SK-N-SH (cell line): ENCODE measurements around the gene ZIC2. TPM values are rescaled to one million over a fixed set of nuclear protein-coding genes. Genes with fewer than 3 reads are reported as not detected.

ENCODE experiments used
- CTCF ChIA-PET: fragments of 300-600, 350-600 bp; formaldehyde crosslinking; extraction: SDS; loops from one replicate; lab custom pipeline; 2021; lab: Yijun Ruan, JAX
- POLR2A ChIA-PET: fragments of 350-600 bp; sonication (Branson Sonifier 250); formaldehyde crosslinking; extraction: SDS; loops from one replicate; lab custom pipeline; 2020; ENCODE audit warnings: antibody characterized with exemption, inconsistent platforms; lab: Yijun Ruan, JAX
- DNase-seq: peaks from one replicate; pipeline ENCODE4 v3.0.0; 2012
- H2AFZ ChIP-seq: fragments of 200-600 bp; sonication (generic); 2 replicates; pipeline ENCODE4 v1.8.1; 2016; ENCODE audit warnings: antibody characterized with exemption, mild to moderate bottlenecking, low read depth
- H3F3A ChIP-seq: fragments of 200-600 bp; sonication (generic); replicated peaks from 2 replicates; pipeline ENCODE3; 2016; ENCODE audit warnings: antibody characterized with exemption, mild to moderate bottlenecking; ENCODE audit not compliant: insufficient read depth
- H3K27ac ChIP-seq, 2 experiments: fragments of 200-500 bp in 1 of 2; fragments of 200-600 bp in 1 of 2; sonication (Bioruptor generic) in 1 of 2; sonication (generic), shearing (Covaris generic) in 1 of 2; 2 replicates each; pipeline versions ENCODE4 v1.5.1 to v1.6.1; 2014 to 2016; ENCODE audit warnings: low read depth in 2 of 2, inconsistent platforms in 1 of 2, low read length in 1 of 2, mild to moderate bottlenecking in 1 of 2, mixed read lengths in 1 of 2
- H3K27me3 ChIP-seq: fragments of 200-600 bp; sonication (generic), shearing (Covaris generic); 2 replicates; pipeline ENCODE4 v1.6.1; 2016; ENCODE audit warnings: mixed run types; ENCODE audit not compliant: insufficient read depth
- H3K36me3 ChIP-seq, 2 experiments: fragments of 200-500 bp in 1 of 2; fragments of 200-600 bp in 1 of 2; sonication (Bioruptor generic) in 1 of 2; sonication (generic) in 1 of 2; replicated peaks in 1 of 2; 2 replicates each; pipeline versions ENCODE3 to v1.5.1; 2014 to 2016; ENCODE audit warnings: low read length in 1 of 2, mild to moderate bottlenecking in 1 of 2; ENCODE audit not compliant: insufficient read depth in 2 of 2, control insufficient read depth in 1 of 2
- H3K4me1 ChIP-seq, 2 experiments: fragments of 200-500 bp in 1 of 2; fragments of 200-600 bp in 1 of 2; sonication (Bioruptor generic) in 1 of 2; sonication (generic), shearing (Covaris generic) in 1 of 2; 2 replicates each; pipeline versions ENCODE4 v1.5.1 to v1.6.1; 2014 to 2016; ENCODE audit warnings: low read depth in 1 of 2, low read length in 1 of 2, mixed run types in 1 of 2; ENCODE audit not compliant: insufficient read depth in 2 of 2, control insufficient read depth in 1 of 2
- H3K4me2 ChIP-seq: fragments of 200-600 bp; sonication (generic), shearing (Covaris generic); 2 replicates; pipeline ENCODE4 v1.6.1; 2017; ENCODE audit warnings: mixed run types
- H3K4me3 ChIP-seq, 2 experiments: fragments of 200-500 bp in 1 of 2; fragments of 200-600 bp in 1 of 2; sonication (Bioruptor generic) in 1 of 2; sonication (generic), shearing (Covaris generic) in 1 of 2; 2 replicates each; pipeline versions ENCODE4 v1.5.1 to v1.8.1; 2014 to 2016; ENCODE audit warnings: low read depth in 2 of 2, inconsistent platforms in 1 of 2, low read length in 1 of 2, mild to moderate bottlenecking in 1 of 2, mixed read lengths in 1 of 2, moderate library complexity in 1 of 2
- H3K79me2 ChIP-seq: fragments of 200-600 bp; sonication (generic); 2 replicates; pipeline ENCODE4 v1.8.1; 2017; ENCODE audit warnings: mild to moderate bottlenecking; ENCODE audit not compliant: insufficient read depth
- H3K9ac ChIP-seq: fragments of 200-600 bp; sonication (generic); 2 replicates; pipeline ENCODE4 v1.6.1; 2017; ENCODE audit warnings: mixed run types
- H3K9me2 ChIP-seq: fragments of 200-600 bp; sonication (generic); 2 replicates; pipeline ENCODE4 v1.6.1; 2017; ENCODE audit warnings: mixed run types
- H3K9me3 ChIP-seq: fragments of 200-600 bp; sonication (generic); 2 replicates; pipeline ENCODE4 v1.6.1; 2017; ENCODE audit warnings: mixed run types, mild to moderate bottlenecking, moderate library complexity
- H4K20me1 ChIP-seq: fragments of 200-600 bp; sonication (generic); 2 replicates; pipeline ENCODE4 v1.6.1; 2017; ENCODE audit warnings: mild to moderate bottlenecking, mixed run types; ENCODE audit not compliant: insufficient read depth
- MEF2A ChIP-seq: IDR thresholded peaks from 2 replicates; pipeline ENCODE4 v1.4.0; 2012; ENCODE audit warnings: low read depth, borderline replicate concordance
- POLR2AphosphoS5 ChIP-seq: IDR thresholded peaks from 2 replicates; pipeline ENCODE4 v1.6.1; 2012; ENCODE audit warnings: low read depth, low read length
- RAD21 ChIP-seq: IDR thresholded peaks from 2 replicates; pipeline ENCODE4 v1.6.1; 2012; ENCODE audit warnings: mild to moderate bottlenecking, low read length
- REST ChIP-seq: IDR thresholded peaks from 2 replicates; pipeline ENCODE4 v1.6.1; 2012; ENCODE audit warnings: mild to moderate bottlenecking, low read depth, low read length, moderate library complexity
- USF1 ChIP-seq: IDR thresholded peaks from 2 replicates; pipeline ENCODE4 v1.4.0; 2012; ENCODE audit warnings: low read depth, borderline replicate concordance
- USF2 ChIP-seq: fragments of 150-350 bp; IDR thresholded peaks from 2 replicates; pipeline ENCODE4 v1.6.1; 2017; ENCODE audit warnings: antibody characterized with exemption, low read length, low read depth, borderline replicate concordance
- WGBS: methylation state at CpG from one replicate; pipeline ENCODE4 v1.1.6; 2017; ENCODE audit warnings: low lambda C conversion rate; 5-methylcytosine and 5-hydroxymethylcytosine counted together
- polyA plus RNA-seq, 3 experiments: library from polyadenylated mRNA; depleted of rRNA; stranded (reverse); fragments of >200 nt; gene quantifications; 2 replicates each; pipeline ENCODE4 v1.2.3, GENCODE V29; 2012

Gene ZIC2
- polyA plus RNA-seq, 1 of the 3 experiments (the other 2 are of a cell fraction): not detected

GRCh38 chr13:99995104-99995588, 13.6 kb downstream of the ZIC2 start:
- ChIA-PET CTCF (interaction anchor here (1.9 kb wide), 1 partner anchor 28 kb away, joined by 4 read pairs; no protein-coding TSS in a partner anchor), POLR2A (no interaction called here)
- no peak overlapping the region for H3K27ac ChIP-seq
- H2AFZ ChIP-seq: no peak overlapping the region
- no peak overlapping the region for H3K4me3 ChIP-seq
- H3K4me1 ChIP-seq: no peaks in the 10 kb centered on the region
- peaks cover 4% of the 10 kb centered on the region for H3F3A ChIP-seq
- no peaks in the 10 kb centered on the region for H3K9me2 ChIP-seq
- H3K9ac ChIP-seq: no peak overlapping the region
- H3K9me3 ChIP-seq: no peaks in the 10 kb centered on the region
- WGBS: 7% methylated on average over 3 of the region's 3 CpGs
- DNase-seq: no peak
- no peaks in the 10 kb centered on the region for H3K36me3 ChIP-seq
- H4K20me1 ChIP-seq: peaks cover under 1% of the 10 kb centered on the region; the same call in 1 of the 2 replicates
- H3K79me2 ChIP-seq: no peaks in the 10 kb centered on the region
- peaks cover 95% of the 10 kb centered on the region for H3K27me3 ChIP-seq
- H3K4me2 ChIP-seq: no peak overlapping the region
- TF ChIP-seq REST (no peak), RAD21 (no peak)

GRCh38 chr13:99995589-99996380, 14.2 kb downstream of the ZIC2 start:
- Histone ChIP-seq H3K9me3 (no peaks in the 10 kb centered on the region), H3K36me3 (no peaks in the 10 kb centered on the region), H2AFZ (no peak overlapping the region), H3K9me2 (no peaks in the 10 kb centered on the region), H3F3A (peaks cover 4% of the 10 kb centered on the region), H3K4me1 (no peaks in the 10 kb centered on the region), H3K4me2 (no peak overlapping the region), H3K4me3 (no peak overlapping the region), H3K27ac (no peak overlapping the region), H3K9ac (no peak overlapping the region), H4K20me1 (no peaks in the 10 kb centered on the region), H3K79me2 (no peaks in the 10 kb centered on the region), H3K27me3 (peaks cover 92% of the 10 kb centered on the region)
- no peak for TF ChIP-seq MEF2A
- no peak for TF ChIP-seq USF1
- TF ChIP-seq USF2: no peak
- TF ChIP-seq POLR2AphosphoS5: peak; percentile 26; the same call in 1 of the 2 replicates
- ChIA-PET POLR2A (no interaction called here), CTCF (interaction anchor here (0.9 to 1.8 kb wide), 2 partner anchors 9 to 238 kb away, joined by 3 to 4 read pairs; no protein-coding TSS in a partner anchor)
- DNase-seq: no peak
- WGBS: 14% methylated on average over 21 of the region's 21 CpGs
